Measurements from ENCODE around the gene ATAD3B. TPM values are rescaled to one million over a fixed set of nuclear protein-coding genes. Genes with fewer than 3 reads are reported as not detected.

The ATAD3B gene
- total and polyA plus RNA-seq, 7 donors = 4.8 to 49.4 (median 11.5) TPM

GRCh38 chr1:1432951-1433803, 38.4 kb upstream of the ATAD3B start:
- Histone ChIP-seq H3K27ac (peak overlapping the region; percentile 93 to 99 (median 96)), H3K4me3 (peak overlapping the region; percentile 13 to 78 (median 64)), H3K9me3 (no peaks in the 10 kb centered on the region), H3K27me3 (no peaks in the 10 kb centered on the region), H3K4me1 (peaks cover 0 to 97% (median 96%) of the 10 kb centered on the region in 4 donors), H3K36me3 (no peaks in the 10 kb centered on the region)
- peak; percentile 88 for DNase-seq
- intact Hi-C loops (cut with DNase I) = no loop called here
- WGBS, 2 donors = 19 to 50% methylated on average over 34 of the region's 34 CpGs
- TF ChIP-seq POLR2AphosphoS5 (IDR thresholded peaks at IDR 0.05) (peak; percentile 32 to 83 (median 68)), CTCF (IDR thresholded peaks at IDR 0.05) (no peak), EP300 (IDR thresholded peaks at IDR 0.05) (peak in 2 of 4 donors; percentile 70 to 72), POLR2A (IDR thresholded peaks at IDR 0.05) (peak in 1 of 2 donors; percentile 52)

GRCh38 chr1:1433804-1434130, 37.8 kb upstream of the ATAD3B start:
- WGBS, 2 donors = 19 to 40% methylated on average over 12 of the region's 12 CpGs
- intact Hi-C loops (cut with DNase I) = no loop called here
- Histone ChIP-seq H3K9me3 (no peaks in the 10 kb centered on the region), H3K36me3 (peaks cover 0 to 5% (median 0%) of the 10 kb centered on the region in 4 donors), H3K4me3 (peak overlapping the region; percentile 13 to 78 (median 64)), H3K27me3 (no peaks in the 10 kb centered on the region), H3K4me1 (peaks cover 0 to 97% (median 96%) of the 10 kb centered on the region in 4 donors), H3K27ac (peak overlapping the region; percentile 93 to 99 (median 96))
- TF ChIP-seq POLR2AphosphoS5 (IDR thresholded peaks at IDR 0.05) = peak in 1 of 4 donors; percentile 15
- no peak for TF ChIP-seq POLR2A (IDR thresholded peaks at IDR 0.05)
- no peak for TF ChIP-seq CTCF (IDR thresholded peaks at IDR 0.05)
- no peak for TF ChIP-seq EP300 (IDR thresholded peaks at IDR 0.05)
- DNase-seq = no peak

- intact Hi-C loops (cut with DNase I) = no loop called here
- TF ChIP-seq POLR2AphosphoS5 (IDR thresholded peaks at IDR 0.05) = peak in 2 of 4 donors; percentile 38 to 52
- no peak for TF ChIP-seq POLR2A (IDR thresholded peaks at IDR 0.05)
- TF ChIP-seq EP300 (IDR thresholded peaks at IDR 0.05) = peak in 1 of 4 donors; percentile 27
- peak in 1 of 4 experiments; percentile 11 for TF ChIP-seq CTCF (IDR thresholded peaks at IDR 0.05)
- Histone ChIP-seq H3K4me1 (peaks cover 0 to 93% (median 91%) of the 10 kb centered on the region in 4 donors), H3K9me3 (no peaks in the 10 kb centered on the region), H3K36me3 (peaks cover 0 to 10% (median 0%) of the 10 kb centered on the region in 4 donors), H3K4me3 (peak overlapping the region; percentile 36 to 78 (median 64)), H3K27me3 (no peaks in the 10 kb centered on the region), H3K27ac (peak overlapping the region; percentile 93 to 99 (median 96))
- DNase-seq = peak; percentile 92
- WGBS, 2 donors = 27 to 69% methylated on average over 32 of the region's 32 CpGs
Measured at GRCh38 chr1:1434131-1434823, 37.3 kb upstream of the ATAD3B start.

- H3K27me3 ChIP-seq = no peaks in the 10 kb centered on the region
- H3K4me3 ChIP-seq = peak overlapping the region; percentile 36 to 78 (median 64)
- no peaks in the 10 kb centered on the region for H3K9me3 ChIP-seq
- H3K27ac ChIP-seq = peak overlapping the region; percentile 93 to 99 (median 96)
- no peak for DNase-seq
- intact Hi-C loops (cut with DNase I) = no loop called here
- TF ChIP-seq CTCF (IDR thresholded peaks at IDR 0.05) = no peak
- no peak for TF ChIP-seq POLR2AphosphoS5 (IDR thresholded peaks at IDR 0.05)
- TF ChIP-seq POLR2A (IDR thresholded peaks at IDR 0.05) = no peak
- TF ChIP-seq EP300 (IDR thresholded peaks at IDR 0.05) = no peak
- H3K4me1 ChIP-seq = peaks cover 0 to 88% (median 86%) of the 10 kb centered on the region in 4 donors
- peaks cover 0 to 10% (median 0%) of the 10 kb centered on the region in 4 donors for H3K36me3 ChIP-seq
- WGBS, 2 donors = 64 to 90% methylated on average over 4 of the region's 4 CpGs
Measured at GRCh38 chr1:1434824-1435105, 36.8 kb upstream of the ATAD3B start.
